ENCODE measurements around the gene FGFR1OP2.

GRCh38 chr12:26937443-26937862 is 817 bp upstream of the FGFR1OP2 start:
- TF ChIP-seq CTCF (IDR thresholded peaks at IDR 0.05 in 8 of 11, conservative IDR thresholded peaks at IDR 0.05 in 3 of 11) (no peak), POLR2A (IDR thresholded peaks at IDR 0.05) (no peak), POLR2AphosphoS5 (IDR thresholded peaks at IDR 0.05) (no peak)

Measured in spleen (tissue), 7 donors.